GM19438 (cell line): Measurements from ENCODE around the gene ANKRD6.

ENCODE experiments used
- ATAC-seq: cut with Tn5 transposase; IDR thresholded peaks from one replicate; pipeline ENCODE4 v1.9.1; 2021; ENCODE audit warnings: low read depth; ENCODE audit not compliant: unreplicated experiment

The ANKRD6 gene

DNA sequence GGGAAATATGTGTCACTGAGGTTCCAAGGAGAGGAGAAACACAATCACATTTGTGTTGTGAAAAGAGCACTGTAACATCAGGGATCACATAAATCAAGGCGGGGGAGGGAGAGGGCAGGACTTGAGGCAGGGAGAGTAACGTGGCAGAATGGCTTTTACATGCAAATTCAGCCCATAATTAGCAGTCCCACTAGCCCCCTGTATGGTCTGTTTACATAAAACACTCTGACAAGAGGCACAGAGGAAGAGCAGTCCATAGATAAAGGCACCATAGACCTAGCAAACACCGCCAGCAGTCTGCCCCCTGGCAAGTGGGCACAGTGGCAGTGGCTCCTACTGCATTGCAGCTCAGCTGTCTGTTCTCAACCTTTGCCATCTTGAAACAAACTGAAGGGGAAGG is 122.9 kb downstream of the ANKRD6 start:
- ATAC-seq: no peak

DNA sequence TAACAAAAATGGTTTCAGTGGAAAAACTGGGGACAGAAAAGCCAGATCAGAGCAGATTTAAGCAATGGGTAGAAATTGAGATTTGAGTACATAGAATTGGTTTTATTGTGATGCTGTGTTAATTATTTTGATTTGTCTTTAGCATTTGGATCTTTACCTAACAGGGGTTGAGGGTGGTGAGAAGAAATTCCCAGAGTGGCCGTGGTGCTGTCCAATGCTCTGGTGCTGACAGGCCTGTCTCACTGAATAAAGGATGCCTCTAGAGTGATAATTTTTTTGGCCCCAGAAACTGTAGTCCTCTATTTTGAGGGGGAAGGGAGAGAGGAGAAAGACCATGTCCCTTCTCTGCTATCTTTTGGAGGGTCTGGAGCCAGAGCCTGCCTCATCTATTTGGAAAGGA is 126.5 kb downstream of the ANKRD6 start:
- ATAC-seq: no peak

DNA sequence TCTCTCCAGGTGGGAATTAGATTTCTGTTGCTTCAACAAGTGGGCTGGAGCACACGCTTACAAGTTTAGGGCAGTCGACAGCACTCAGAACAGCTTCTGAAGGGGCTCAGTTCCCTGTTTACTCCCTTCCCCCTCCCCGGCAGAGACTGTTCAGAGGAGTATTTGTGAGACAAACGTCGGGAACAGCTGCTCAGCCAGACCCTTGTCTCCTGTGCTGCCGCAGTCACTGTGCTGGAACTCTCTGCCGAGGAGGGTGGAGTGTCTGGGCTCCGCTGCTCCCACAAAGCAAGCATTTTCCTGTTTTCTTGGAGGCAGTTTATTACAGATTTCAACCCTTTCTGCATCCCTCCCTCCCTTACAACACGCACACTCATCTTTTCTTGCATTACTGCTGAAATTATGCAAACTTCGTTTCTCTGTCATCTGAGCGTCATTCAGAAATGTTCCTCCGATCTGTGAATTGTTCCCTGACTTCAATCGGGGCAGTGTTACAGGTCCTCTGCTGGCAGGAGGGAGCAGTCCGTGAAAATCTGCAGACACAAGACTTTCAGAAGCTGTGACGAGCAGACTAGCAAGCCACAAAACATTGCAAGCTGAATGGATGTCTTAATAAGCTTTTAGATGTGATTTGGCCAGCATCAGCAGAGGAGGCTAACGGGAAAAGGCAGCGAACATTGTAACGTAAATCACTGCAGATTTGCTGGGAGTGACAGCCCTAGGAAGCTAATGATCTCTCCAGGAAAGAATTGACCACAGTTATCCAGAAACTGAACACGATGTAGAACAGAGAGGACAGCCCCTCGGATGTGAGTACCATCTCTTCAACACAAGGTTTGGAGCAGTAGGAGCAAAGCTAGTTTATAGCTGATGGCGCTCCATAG is 129.4 kb downstream of the ANKRD6 start:
- no peak for ATAC-seq

DNA sequence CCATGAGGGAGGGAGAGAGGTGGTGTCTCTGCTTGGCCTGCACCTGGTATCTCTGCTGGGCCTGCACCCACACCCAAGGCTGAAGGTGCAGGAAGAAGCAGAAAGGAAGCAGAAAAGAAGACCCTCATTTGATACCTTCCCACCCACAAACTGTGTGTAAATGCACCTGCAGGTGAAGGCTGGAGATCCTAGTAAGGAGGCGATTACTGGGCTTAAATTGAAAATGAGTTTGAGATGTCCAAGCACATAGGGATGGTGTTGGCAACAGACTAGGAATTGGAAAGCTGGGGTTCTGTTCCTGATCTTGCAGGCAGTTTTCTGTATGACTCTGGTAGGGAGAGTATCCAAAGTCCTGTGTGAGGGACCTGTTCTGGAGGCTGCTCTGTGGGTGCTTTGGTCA is 130.9 kb downstream of the ANKRD6 start:
- ATAC-seq: no peak

DNA sequence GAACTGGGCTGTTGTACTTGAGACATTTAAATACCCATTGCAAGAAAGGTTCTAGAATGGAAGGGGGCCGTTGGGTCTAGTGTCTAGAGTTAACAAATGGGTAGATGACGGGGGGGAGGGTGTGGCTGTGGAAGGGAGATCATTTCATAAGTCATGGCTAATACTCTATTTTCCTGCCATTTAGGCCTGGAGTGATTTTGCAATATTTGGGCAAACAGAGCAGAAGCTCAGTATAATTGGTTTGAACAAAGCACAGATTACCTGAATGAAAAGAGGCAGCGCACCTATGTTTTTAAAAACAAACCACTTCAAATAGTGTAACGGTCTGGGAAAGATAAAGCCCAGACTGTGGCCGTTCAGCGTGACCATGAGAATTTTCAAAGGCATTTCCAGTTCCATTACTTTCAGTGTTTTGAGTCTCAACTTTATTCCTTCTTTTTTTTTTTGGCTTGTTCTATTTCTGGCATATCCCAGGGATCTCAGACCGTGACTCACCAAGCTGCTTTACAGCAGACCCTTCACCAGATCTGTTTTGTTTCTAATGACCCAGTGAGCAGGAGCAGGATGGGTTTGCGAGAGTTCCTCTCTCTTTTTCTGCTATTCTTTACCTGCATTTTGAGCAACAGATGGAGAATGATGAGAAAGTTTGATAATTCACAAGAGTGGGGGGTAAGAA is 131.9 kb downstream of the ANKRD6 start:
- ATAC-seq: no peak

DNA sequence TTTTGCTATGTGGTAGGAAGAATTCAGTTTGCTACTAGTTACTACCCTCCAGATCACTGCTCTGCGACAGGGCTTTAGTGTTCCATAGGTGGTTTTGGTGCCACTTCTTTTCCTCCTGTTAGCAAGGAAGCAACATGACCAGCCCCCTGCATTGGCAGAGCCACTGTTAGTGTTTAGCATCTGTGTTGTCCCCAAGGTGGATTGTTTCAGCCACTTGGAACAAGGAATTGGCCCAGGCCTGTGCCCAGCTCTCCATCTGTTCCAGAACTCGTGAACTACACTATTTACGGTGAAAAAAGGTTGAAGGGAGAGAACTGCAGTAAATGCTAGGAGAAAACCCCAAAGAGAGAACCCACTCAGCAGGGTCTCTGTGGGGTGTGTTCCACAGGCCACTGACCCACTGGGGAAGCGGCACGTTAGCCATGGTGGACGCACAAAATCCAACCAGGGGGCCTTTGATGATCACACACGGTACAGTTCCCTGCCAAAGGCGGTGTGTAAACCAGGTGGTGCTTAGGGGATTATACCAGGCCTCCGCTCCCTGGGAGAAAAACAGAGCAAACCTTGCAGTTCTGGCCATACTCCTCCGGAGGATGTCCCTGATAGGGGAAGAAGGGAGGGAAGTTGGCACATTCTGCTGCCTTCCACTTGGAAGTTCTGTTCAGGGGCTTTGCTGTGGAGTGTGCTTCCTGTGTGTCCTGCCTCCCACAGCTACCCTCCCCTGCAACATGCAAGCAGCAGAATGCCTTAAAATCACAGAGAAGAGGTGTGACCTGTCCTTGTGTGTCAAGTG is 133.3 kb downstream of the ANKRD6 start:
- no peak for ATAC-seq

DNA sequence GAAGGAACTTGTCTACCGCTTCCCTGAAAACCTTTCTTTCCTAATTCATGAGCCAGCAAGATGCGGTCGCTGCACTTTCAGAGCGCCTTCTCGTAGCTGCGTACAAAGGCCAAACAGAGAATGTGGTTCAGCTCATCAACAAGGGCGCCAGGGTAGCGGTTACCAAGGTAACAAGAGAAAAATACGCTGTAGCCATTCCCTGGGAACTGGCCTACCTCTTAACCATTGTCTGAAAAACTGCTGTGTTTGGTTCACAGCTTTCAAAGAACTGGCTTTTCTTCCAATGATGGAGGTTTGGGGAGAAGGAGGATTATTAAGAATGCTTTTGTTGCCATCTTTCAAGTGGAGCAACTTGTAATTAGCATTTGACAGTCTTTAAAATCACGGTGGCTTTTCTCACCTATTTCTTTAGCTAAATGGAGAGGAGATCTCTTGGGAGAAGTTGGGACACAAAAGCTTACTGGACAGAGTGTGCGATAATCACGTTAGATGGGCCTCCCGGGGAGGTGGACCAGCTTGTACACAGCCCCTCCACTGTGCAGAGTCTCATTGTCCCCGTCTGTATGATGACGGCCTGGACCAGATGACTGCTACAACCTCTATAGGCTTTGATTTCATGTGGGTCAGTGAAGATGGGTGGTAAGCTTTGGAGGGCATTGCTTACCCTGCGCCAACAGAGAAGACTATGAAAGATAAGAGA is 134.1 kb downstream of the ANKRD6 start:
- no peak for ATAC-seq

DNA sequence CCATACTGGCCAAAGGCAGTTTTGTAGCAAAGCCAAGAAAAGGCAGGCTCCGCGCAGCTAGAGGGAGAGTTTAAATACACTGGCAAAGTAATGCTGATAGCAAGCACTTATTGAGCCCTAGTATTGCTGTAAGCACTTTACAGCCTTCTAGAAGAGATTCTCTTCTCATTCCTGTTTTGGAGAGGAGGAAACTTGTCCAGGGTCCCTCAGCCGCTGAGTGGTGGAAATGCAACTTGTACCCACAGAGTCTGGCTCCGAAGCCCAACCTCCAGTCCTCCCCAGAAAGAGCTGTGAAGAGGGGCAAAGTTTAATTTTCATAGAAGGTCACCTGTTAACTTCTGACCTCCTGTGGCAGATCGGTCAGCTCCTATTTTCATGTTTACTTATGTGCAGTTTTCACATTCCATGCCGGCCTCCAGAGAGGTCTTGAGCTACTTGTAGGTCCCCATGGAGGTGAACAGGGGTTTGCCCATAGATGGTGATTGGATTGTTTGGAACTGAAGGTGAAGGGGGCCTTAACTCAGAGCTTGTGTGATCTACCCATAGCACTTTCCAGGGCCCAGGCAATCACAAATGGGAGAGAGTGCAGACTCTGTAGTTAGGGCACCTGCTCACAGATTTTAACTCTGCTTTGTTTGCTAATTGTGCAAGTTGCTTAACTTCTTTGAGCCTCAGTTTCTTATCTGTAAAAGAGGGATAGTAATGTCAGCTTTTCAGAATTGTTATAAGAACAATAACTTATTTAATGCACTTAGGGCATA is 134.9 kb downstream of the ANKRD6 start:
- ATAC-seq: no peak

DNA sequence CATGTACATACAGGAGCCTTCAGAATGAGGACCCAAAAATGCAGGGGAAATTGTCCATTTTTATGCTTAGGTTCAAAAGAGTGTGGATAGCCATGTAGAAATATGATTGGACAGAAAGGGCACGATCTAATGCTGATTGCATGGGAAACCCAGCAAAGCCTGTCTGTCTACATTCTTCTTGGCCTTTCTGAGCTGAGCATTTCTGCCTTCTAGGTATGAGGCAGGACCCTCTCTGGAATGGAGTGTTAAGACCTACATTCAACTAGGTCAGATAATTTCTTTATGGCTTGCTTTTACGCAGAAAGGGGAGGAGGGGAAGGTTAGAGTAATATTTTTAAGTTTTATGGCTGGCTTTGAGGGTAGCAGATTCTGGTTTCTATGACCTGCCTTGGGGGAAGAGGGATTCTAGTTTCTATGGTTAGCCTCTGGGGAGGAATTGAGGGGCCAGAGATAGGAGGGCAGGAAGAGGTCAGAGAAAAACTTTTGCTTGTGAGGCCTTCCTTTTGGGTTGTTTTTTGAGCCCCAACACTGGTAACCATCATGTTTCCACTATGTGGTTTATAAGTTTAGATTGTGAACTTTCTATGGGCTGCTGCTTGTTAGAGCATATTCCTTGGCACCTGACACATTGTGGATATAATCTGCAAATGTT is 142.1 kb downstream of the ANKRD6 start:
- no peak for ATAC-seq

DNA sequence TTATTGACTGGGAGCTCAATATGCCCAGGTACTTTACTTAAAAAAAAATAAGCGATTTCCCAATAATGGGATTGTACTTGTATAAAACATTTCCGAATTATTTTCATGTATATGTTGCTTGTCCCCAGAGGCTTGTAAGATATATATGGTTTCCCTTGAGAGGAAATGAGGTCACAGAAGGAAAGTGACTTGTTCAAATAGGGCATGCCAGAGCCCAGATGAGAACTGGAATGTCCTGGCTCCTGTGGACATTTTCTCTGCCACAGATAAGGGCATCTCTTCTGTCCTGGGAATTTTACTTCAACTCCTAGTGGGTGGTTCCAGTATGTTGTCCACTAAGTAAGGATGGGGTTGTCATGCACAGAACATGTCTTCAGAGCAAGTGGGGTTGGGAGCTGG is 142.6 kb downstream of the ANKRD6 start:
- ATAC-seq: no peak

DNA sequence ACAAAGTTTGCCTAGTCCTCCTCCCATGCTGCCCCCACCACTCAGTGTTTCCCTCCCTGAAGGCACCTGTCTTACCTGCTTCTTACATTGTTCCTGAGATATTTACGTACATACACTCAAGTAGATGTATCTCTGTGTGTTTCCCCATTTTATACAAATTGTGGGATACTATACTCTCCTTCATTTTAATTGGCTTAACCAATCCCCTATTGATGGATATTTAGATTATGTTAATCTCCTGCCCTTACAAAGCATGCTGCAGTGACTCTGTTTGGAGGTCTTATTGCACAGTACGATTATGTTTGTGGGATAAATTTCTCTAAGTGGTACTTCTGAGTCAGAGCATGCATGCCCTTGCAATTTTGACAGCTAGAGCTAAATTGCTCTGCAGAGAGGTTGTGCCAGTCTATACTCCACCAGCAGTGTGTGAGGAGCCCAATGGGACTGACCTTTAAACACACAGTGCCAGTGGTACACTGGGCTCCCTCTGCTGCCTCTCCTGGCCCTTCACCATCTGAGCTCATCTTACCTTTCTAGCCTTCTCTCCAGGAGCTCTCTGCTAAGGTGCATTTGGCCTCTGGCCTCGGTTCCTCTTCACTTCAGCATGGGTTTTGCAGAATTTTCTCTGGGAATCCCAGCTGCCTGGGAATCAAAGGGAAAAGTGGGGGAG is 148.2 kb downstream of the ANKRD6 start:
- ATAC-seq: no peak

DNA sequence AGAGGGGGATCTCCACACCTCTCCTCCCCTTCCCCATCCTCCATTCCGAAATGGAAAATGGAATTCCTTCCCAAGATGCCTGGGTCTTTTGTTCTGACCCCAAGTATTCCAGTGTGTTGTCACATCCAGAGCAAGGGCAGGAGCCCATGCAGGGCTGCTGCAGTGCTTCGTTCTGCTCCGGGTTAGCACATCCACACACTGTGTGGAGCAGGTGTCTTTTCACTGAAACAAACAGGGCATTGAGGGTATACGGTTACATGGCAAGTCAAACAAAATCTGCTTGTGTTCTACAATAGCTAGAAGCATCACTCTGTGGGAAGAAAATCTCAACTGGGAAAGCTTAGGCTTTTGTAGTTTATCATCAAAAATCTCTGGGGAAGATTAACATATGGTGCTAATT is 148.7 kb downstream of the ANKRD6 start:
- ATAC-seq: no peak

DNA sequence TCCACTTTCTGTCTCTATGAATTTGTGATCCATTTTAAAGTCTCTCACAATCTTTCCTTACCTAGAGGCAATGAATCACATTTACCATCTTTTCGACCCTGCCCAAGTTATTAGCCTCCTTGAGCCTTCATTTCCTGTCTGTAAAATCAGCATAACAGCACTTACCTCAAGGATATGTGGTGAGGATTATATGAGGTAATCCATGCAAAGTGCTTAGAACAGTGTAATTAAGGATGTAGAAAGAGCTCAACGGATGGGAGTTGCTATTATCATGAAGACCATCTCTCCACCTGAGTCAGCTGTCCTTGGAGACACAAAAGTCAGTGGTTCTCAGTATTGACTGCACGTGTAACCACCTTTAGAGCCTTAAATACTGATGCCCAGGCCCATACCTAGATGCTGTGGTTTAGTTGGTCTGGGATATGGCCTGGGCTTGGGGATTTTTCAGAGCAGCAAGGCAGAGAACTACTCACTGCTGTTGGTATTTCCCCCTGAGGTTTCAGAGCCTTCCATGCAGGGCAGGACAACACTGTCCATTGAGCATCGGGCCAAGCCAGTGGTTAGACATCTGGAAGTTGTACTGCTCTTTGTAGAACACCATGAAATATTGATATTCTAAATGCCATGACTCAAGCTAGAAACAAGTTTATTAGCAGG is 149.8 kb downstream of the ANKRD6 start:
- ATAC-seq: no peak

DNA sequence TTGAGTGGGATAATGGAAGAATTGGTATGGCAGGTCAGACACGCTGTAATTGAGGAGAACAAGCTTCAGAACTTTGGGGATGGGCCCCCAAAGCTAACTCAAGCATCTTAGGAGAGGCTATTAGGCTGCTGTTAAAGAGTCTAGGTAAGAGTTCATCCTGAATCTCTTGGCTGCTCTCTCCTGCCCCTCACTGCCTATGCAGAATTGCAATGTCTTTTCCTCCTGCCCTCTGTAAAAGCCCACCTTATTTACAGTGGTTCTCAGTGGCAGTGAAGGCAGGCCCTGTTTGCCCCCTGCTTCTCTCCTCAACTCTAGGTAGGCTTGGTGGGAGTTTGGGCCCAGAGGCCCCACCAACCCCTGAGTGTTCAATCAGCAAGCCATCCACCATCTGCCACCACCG is 150.6 kb downstream of the ANKRD6 start:
- ATAC-seq: no peak

DNA sequence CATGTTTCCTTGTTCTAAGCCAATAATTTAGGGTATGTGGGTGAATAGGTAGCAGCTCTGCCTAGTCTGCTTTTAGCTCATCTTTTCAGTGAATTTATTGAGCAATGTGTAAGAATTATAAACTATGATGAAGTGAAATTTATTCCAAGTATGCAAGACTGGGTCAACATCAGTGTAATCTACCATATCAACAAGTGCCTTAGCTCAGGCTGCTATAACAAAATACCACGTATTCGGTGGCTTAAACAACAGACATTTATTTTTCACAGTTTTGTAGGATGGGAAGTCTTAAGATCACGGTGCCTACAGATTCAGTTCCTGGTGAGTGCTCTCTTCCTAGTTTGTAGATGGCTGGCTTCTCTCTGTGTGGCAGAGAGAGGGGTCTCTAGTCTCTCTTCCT is 151.6 kb downstream of the ANKRD6 start:
- no peak for ATAC-seq

DNA sequence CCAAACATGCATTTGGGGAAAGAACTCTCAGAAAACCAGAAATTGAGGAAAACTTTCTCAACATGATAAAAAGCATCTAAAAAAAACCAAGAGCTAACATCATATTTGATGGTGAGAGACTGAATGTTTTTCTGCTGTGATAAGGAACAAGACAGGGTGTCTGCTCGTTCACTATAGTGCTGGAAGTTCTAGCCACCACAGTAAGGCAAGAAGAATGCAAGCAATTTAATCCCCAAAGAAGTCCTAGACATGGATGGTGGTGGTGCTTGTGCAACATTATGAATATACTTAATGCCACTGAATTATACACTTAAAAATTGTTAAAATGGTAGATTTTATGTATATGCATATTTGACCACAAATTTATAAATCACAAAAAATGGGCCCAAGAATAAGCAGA is 152.2 kb downstream of the ANKRD6 start:
- ATAC-seq: no peak

DNA sequence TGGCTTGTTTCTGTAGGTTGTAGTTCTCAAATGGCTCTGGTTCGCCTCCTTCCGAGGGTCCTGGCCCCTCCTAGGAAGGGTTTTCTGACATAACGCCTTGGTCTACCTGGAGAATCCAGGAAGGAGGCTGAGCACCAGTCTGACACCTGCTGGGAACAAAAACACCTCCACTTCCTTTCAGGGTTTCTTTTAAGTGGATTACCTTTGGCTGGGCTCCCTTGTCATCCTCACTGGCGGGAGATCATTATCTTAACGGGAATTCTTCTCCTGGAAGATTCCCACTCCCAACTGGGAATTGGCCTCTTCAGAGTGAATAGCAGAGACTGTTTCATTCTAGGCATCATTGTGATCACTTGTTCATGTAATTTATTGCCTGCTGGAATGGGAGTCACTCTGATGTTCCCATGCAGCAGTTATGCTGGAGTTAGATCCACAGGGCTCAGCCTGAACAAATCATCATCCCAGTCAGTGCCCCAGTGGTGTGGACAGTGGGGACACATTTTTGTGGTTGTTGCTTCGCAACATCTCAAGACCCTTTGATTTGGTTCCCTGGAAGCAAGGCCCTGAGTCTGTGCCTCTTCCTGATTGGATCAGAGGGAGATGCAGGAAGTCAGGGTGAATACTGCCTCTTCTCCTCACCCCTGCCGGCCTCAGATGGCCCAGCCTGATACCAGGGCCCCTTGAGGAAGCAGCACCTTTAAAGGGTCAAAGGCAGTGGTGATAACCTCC is 156.5 kb downstream of the ANKRD6 start:
- ATAC-seq: no peak

DNA sequence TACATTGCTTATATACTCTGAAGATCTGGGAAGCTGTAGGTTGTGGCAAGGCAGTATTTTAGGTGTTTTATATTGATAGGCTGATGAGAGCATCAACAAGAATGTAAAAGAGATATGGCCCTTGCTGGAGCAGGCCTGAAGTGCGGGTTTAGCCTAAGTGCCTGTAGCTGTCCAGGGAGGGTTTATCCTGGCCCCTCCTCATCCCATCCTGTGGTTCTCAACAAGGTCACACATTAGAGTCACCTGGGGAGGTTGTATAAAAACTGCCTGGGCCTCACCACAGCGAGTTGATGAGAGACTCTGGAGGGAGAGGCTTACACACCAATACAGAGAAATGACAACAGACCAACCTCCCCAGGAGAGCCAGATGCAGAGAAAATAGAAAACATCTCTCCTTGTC is 157.2 kb downstream of the ANKRD6 start:
- no peak for ATAC-seq
